ENCODE measurements around the gene LRRFIP2. TPM values are rescaled to one million over a fixed set of nuclear protein-coding genes. Genes with fewer than 3 reads are reported as not detected.
"Not testable (repeated sequence)": the region's sequence is repeated elsewhere in the genome, so short reads cannot be mapped to it uniquely, and the experiment has no call there.

The LRRFIP2 gene
- total RNA-seq, 2 donors from 2014 or later: 32.6 to 34.6 TPM

- Histone ChIP-seq H3K4me1 (ENCODE audit: control insufficient read depth, insufficient read depth, low read length) (no peaks in the 10 kb centered on the region), H3K4me3 (ENCODE audit: low read length) (no peak overlapping the region), H3K36me3 (ENCODE audit: control insufficient read depth, insufficient read depth, low read length) (peaks cover 31% of the 10 kb centered on the region), H3K27ac (ENCODE audit: low read depth, low read length) (no peak overlapping the region), H3K9me3 (ENCODE audit: control insufficient read depth, low read length) (no peaks in the 10 kb centered on the region), H3K27me3 (ENCODE audit: control insufficient read depth, insufficient read depth, low read length, poor library complexity, severe bottlenecking) (no peaks in the 10 kb centered on the region), H3K9ac (ENCODE audit: extremely low read depth, low read length, poor library complexity, severe bottlenecking) (no peak overlapping the region)
- Mint-ChIP-seq H3K27ac (no peak overlapping the region), H3K4me1 (no peaks in the 10 kb centered on the region), H3K36me3 (ENCODE audit: low read depth) (peaks cover 36% of the 10 kb centered on the region), H3K9me3 (no peaks in the 10 kb centered on the region), H3K27me3 (ENCODE audit: insufficient read depth) (no peaks in the 10 kb centered on the region), H3K4me3 (no peak overlapping the region)
- DNase-seq: no peak
- 96% methylated on average over 4 of the region's 4 CpGs for WGBS, 2 experiments (ENCODE audit: insufficient coverage in 1 of 2, insufficient read length in 1 of 2)
- no peak for TF ChIP-seq CTCF (conservative IDR thresholded peaks at IDR 0.05)
Measured at GRCh38 chr3:37147666-37148065, 26.7 kb downstream of the LRRFIP2 start.

GRCh38 chr3:37146927-37147326, 27.5 kb downstream of the LRRFIP2 start:
- H3K4me3 Mint-ChIP-seq; H3K9me3 Mint-ChIP-seq; H3K27me3 ChIP-seq (ENCODE audit: control insufficient read depth, insufficient read depth, low read length, poor library complexity, severe bottlenecking); H3K9ac ChIP-seq (ENCODE audit: extremely low read depth, low read length, poor library complexity, severe bottlenecking); H3K4me1 Mint-ChIP-seq; DNase-seq; H3K4me1 ChIP-seq (ENCODE audit: control insufficient read depth, insufficient read depth, low read length); H3K27ac ChIP-seq (ENCODE audit: low read depth, low read length); H3K9me3 ChIP-seq (ENCODE audit: control insufficient read depth, low read length); H3K27me3 Mint-ChIP-seq (ENCODE audit: insufficient read depth); H3K27ac Mint-ChIP-seq; H3K4me3 ChIP-seq (ENCODE audit: low read length): not testable (repeated sequence)
- 97 to 100% methylated on average over 2 of the region's 2 CpGs for WGBS, 2 experiments (ENCODE audit: insufficient coverage in 1 of 2, insufficient read length in 1 of 2)
- peaks cover 36% of the 10 kb centered on the region for H3K36me3 ChIP-seq (ENCODE audit: control insufficient read depth, insufficient read depth, low read length)
- H3K36me3 Mint-ChIP-seq (ENCODE audit: low read depth): peaks cover 35% of the 10 kb centered on the region

GRCh38 chr3:37145611-37146010, 28.8 kb downstream of the LRRFIP2 start:
- Histone ChIP-seq H3K9me3 (ENCODE audit: control insufficient read depth, low read length) (no peaks in the 10 kb centered on the region), H3K27ac (ENCODE audit: low read depth, low read length) (no peak overlapping the region), H3K9ac (ENCODE audit: extremely low read depth, low read length, poor library complexity, severe bottlenecking) (no peak overlapping the region), H3K36me3 (ENCODE audit: control insufficient read depth, insufficient read depth, low read length) (peaks cover 40% of the 10 kb centered on the region), H3K27me3 (ENCODE audit: control insufficient read depth, insufficient read depth, low read length, poor library complexity, severe bottlenecking) (no peaks in the 10 kb centered on the region), H3K4me1 (ENCODE audit: control insufficient read depth, insufficient read depth, low read length) (no peaks in the 10 kb centered on the region), H3K4me3 (ENCODE audit: low read length) (no peak overlapping the region)
- 46 to 100% methylated on average over 1 to 2 of the region's 2 CpGs for WGBS, 2 experiments (ENCODE audit: insufficient coverage in 1 of 2, insufficient read length in 1 of 2)
- Mint-ChIP-seq H3K9me3 (no peaks in the 10 kb centered on the region), H3K4me1 (no peaks in the 10 kb centered on the region), H3K27ac (peak overlapping the region; percentile 44), H3K27me3 (ENCODE audit: insufficient read depth) (no peaks in the 10 kb centered on the region), H3K4me3 (no peak overlapping the region), H3K36me3 (ENCODE audit: low read depth) (peaks cover 30% of the 10 kb centered on the region)
- TF ChIP-seq CTCF (conservative IDR thresholded peaks at IDR 0.05): no peak
- no peak for DNase-seq

GRCh38 chr3:37144806-37145205, 29.6 kb downstream of the LRRFIP2 start:
- Mint-ChIP-seq H3K4me3 (no peak overlapping the region), H3K9me3 (no peaks in the 10 kb centered on the region), H3K4me1 (no peaks in the 10 kb centered on the region), H3K36me3 (ENCODE audit: low read depth) (peaks cover 30% of the 10 kb centered on the region), H3K27me3 (ENCODE audit: insufficient read depth) (no peaks in the 10 kb centered on the region), H3K27ac (no peak overlapping the region)
- peaks cover 40% of the 10 kb centered on the region for H3K36me3 ChIP-seq (ENCODE audit: control insufficient read depth, insufficient read depth, low read length)
- no peaks in the 10 kb centered on the region for H3K27me3 ChIP-seq (ENCODE audit: control insufficient read depth, insufficient read depth, low read length, poor library complexity, severe bottlenecking)
- H3K9me3 ChIP-seq (ENCODE audit: control insufficient read depth, low read length): no peaks in the 10 kb centered on the region
- H3K27ac ChIP-seq (ENCODE audit: low read depth, low read length): no peak overlapping the region
- no peaks in the 10 kb centered on the region for H3K4me1 ChIP-seq (ENCODE audit: control insufficient read depth, insufficient read depth, low read length)
- DNase-seq: no peak
- TF ChIP-seq CTCF (conservative IDR thresholded peaks at IDR 0.05): no peak
- H3K4me3 ChIP-seq (ENCODE audit: low read length): no peak overlapping the region
- no peak overlapping the region for H3K9ac ChIP-seq (ENCODE audit: extremely low read depth, low read length, poor library complexity, severe bottlenecking)

Data from endodermal cell (in vitro differentiated cells).